NT2/D1 (cell line): ENCODE measurements around the gene RAD51C.
"Not testable (repeated sequence)": the region's sequence is repeated elsewhere in the genome, so short reads cannot be mapped to it uniquely, and the experiment has no call there.

Experiments used
- DNase-seq: peaks from one replicate; pipeline ENCODE4 v3.0.0-alpha.2; 2011; ENCODE audit warnings: low read depth, low spot score
- H3K27me3 ChIP-seq: 2 replicates; pipeline ENCODE4 v1.6.0; 2011; ENCODE audit warnings: mild to moderate bottlenecking; ENCODE audit not compliant: insufficient read length, insufficient read depth
- H3K36me3 ChIP-seq: 2 replicates; pipeline ENCODE4 v1.6.1; 2011; ENCODE audit warnings: mild to moderate bottlenecking, low read length, mixed read lengths; ENCODE audit not compliant: insufficient read depth, insufficient read length
- H3K4me1 ChIP-seq: 2 replicates; pipeline ENCODE4 v1.5.1; 2011; ENCODE audit not compliant: insufficient read depth, insufficient read length
- H3K4me3 ChIP-seq: 2 replicates; pipeline ENCODE4 v1.5.1; 2011; ENCODE audit warnings: low read depth; ENCODE audit not compliant: insufficient read length
- H3K9ac ChIP-seq: 2 replicates; pipeline ENCODE4 v1.6.0; 2011; ENCODE audit warnings: low read depth; ENCODE audit not compliant: insufficient read length
- H3K9me3 ChIP-seq: 2 replicates; pipeline ENCODE4 v1.5.1; 2011; ENCODE audit warnings: mild to moderate bottlenecking, low read length; ENCODE audit not compliant: insufficient read depth
- SUZ12 ChIP-seq: IDR thresholded peaks from 2 replicates; pipeline ENCODE4 v1.6.1; 2011; ENCODE audit not compliant: insufficient read length, insufficient read depth; ENCODE audit errors: extremely low read depth
- YY1 ChIP-seq: IDR thresholded peaks from 2 replicates; pipeline ENCODE4 v1.6.1; 2011; ENCODE audit not compliant: insufficient read length, insufficient read depth
- ZNF274 ChIP-seq: IDR thresholded peaks from 2 replicates; pipeline ENCODE4 v1.6.1; 2011; ENCODE audit warnings: mild to moderate bottlenecking, low read depth, low read length

RAD51C gene

DNA sequence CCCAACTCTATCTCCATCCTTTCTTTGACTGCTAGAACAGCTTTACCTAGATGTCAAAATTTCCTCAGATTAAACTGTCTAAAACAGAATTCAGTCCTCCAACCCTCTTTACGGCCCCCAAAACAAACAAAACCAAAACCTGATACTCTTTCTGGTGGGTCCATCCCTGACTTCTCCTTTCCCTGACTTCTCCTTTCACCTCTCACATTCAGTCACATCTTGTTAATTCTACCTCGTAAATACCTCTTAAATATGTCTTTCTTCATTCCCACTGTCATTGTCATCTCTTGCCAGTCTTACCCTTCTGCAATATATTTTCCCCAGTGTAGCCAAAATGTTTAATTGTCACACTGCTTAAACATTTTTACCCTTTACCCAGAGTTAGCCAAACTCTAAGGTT, 67.8 kb downstream of the RAD51C start:
- Histone ChIP-seq H3K27me3 (peaks cover 26% of the 10 kb centered on the region), H3K9ac (no peak overlapping the region), H3K4me3 (no peak overlapping the region), H3K9me3 (no peaks in the 10 kb centered on the region), H3K36me3 (no peaks in the 10 kb centered on the region), H3K4me1 (no peaks in the 10 kb centered on the region)
- no peak for TF ChIP-seq SUZ12
- TF ChIP-seq YY1, result no peak
- TF ChIP-seq ZNF274, result no peak
- no peak for DNase-seq

DNA sequence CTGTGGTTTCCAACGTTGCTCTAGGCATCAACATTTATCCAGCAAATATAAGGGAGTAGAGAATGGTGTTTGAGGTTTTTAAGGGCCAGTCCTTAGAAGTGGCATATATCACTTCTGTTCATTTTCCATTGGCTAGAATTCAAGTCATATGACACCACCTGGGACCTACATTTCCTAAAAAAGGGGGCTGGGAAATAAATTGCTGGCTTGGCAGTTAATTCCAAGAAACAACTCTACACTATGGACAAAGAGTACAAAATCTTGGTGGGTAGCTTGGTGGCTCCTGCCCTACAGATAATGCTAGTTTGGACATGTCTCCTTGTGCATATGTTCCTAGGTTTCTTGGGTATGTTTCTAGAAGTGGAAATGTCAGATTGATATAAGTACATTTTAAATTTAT, 70.9 kb downstream of the RAD51C start:
- no peak overlapping the region for H3K4me3 ChIP-seq
- peaks cover 5% of the 10 kb centered on the region for H3K27me3 ChIP-seq
- no peak for TF ChIP-seq ZNF274
- TF ChIP-seq YY1, result no peak
- no peak for TF ChIP-seq SUZ12
- DNase-seq, result no peak
- H3K36me3 ChIP-seq, result no peaks in the 10 kb centered on the region
- no peaks in the 10 kb centered on the region for H3K4me1 ChIP-seq
- no peaks in the 10 kb centered on the region for H3K9me3 ChIP-seq
- H3K9ac ChIP-seq, result no peak overlapping the region

DNA sequence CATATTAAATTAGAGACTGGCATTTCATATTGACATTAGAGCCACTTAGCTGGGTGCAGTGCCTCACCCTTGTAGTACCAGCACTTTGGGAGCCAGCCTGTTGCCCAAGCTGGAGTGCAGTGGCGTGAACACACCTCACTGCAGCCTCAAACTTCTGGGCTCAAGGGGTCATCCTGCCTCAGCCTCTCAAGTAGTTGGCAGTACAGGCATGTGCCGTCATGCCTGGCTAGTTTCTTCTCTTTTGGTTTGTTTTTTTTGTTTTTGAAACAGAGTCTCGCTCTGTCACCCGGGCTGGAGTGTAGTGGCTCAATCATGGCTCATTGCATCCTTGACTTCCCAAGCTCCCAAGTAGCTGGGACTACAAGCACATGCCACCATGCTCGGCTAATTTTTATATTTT, 72.0 kb downstream of the RAD51C start:
- H3K9ac ChIP-seq, result no peak overlapping the region
- H3K4me1 ChIP-seq, result no peaks in the 10 kb centered on the region
- no peak overlapping the region for H3K4me3 ChIP-seq
- no peak for TF ChIP-seq SUZ12
- TF ChIP-seq YY1, result no peak
- no peak for TF ChIP-seq ZNF274
- DNase-seq, result no peak
- no peaks in the 10 kb centered on the region for H3K27me3 ChIP-seq
- H3K36me3 ChIP-seq, result no peaks in the 10 kb centered on the region
- H3K9me3 ChIP-seq, result no peaks in the 10 kb centered on the region

DNA sequence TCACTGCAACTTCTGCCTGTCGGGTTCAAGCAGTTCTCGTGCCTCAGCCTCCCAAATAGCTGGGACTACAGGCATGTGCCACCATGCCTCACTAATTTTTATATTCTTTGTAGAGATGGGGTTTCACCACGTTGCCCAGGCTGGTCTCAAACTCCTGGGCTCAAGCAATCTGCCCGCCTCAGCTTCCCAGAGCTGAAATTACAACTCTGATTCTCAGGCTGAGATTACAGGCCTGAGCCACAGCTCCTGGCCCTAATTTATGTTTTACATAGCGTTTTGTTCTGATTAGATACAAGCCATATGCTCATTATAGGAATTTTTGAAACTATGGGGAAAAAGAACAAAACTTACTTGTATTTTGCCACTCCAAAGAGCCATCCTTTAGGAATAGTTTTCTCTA, 86.1 kb downstream of the RAD51C start:
- H3K4me3 ChIP-seq, H3K27me3 ChIP-seq, H3K9me3 ChIP-seq, H3K4me1 ChIP-seq, DNase-seq, H3K9ac ChIP-seq, H3K36me3 ChIP-seq: not testable (repeated sequence)

DNA sequence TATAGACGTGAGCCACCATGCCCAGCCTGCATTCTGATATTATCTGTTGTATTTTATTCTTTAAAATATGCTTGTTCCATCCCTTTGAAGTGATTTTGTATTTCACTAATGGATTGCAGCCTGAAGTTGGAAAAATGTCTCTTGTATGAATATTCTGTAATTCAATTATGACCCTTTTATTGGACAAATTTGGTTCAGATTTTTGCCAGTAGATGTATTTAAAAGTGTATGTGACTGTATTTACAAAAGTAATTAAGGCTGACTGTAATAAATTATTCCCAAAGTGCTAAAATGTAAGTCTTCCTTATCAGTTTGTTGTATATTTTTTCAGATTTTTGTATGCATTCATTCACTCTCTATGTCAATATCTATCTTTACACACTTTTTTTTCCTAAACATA, 87.0 kb downstream of the RAD51C start:
- Histone ChIP-seq H3K9me3 (no peaks in the 10 kb centered on the region), H3K27me3 (no peaks in the 10 kb centered on the region), H3K36me3 (no peaks in the 10 kb centered on the region), H3K9ac (no peak overlapping the region), H3K4me3 (no peak overlapping the region), H3K4me1 (no peaks in the 10 kb centered on the region)
- TF ChIP-seq SUZ12 (no peak), YY1 (no peak), ZNF274 (no peak)
- DNase-seq, result no peak

DNA sequence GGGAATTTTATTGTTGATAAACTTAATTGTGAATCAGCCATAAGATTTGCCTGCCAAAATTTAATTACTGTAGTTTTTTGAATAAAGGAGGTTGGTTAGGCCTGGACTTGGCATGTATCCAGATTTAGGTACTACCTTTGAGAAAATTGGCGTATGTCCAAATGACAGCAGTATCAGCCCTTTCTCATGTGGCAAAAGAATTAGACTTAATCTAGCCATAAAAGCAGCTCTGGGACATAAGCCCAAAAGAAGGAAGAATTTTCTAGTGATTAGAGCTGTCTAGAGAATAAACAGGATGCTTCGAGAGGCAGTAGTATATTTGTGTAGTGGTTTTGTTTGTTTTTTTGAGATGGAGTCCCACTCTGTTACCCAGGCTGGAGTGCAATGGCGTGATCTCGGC, 91.0 kb downstream of the RAD51C start:
- no peak for DNase-seq
- H3K27me3 ChIP-seq, result no peaks in the 10 kb centered on the region
- TF ChIP-seq SUZ12 (no peak), YY1 (no peak), ZNF274 (no peak)

DNA sequence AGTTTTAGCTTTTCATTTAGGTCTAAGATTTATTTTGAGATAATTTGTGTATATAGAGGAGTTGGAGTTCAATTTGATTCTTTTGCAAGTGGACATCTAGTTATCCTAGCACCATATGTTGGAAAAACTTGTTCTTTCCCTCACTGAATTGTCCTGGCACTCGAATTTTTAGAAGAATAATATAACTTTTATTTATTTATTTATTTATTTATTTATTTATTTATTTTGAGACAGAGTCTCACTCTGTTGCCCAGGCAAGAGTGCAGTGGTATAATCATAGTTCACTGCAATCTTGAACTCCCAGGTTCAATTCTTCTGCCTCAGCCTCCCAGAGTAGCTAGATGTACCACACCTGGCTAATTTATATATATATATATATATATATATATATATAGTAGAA, 92.7 kb downstream of the RAD51C start:
- H3K9me3 ChIP-seq, result no peaks in the 10 kb centered on the region
- H3K36me3 ChIP-seq, result no peaks in the 10 kb centered on the region

More for the DNA sequence above, 91.0 kb downstream of the RAD51C start:
- no peaks in the 10 kb centered on the region for H3K9me3 ChIP-seq
- H3K4me1 ChIP-seq, result no peaks in the 10 kb centered on the region
- H3K9ac ChIP-seq, result no peak overlapping the region
- no peak overlapping the region for H3K4me3 ChIP-seq
- H3K36me3 ChIP-seq, result no peaks in the 10 kb centered on the region

More for the DNA sequence above, 92.7 kb downstream of the RAD51C start:
- H3K4me3 ChIP-seq, result no peak overlapping the region
- no peak for TF ChIP-seq ZNF274
- TF ChIP-seq YY1, result no peak
- no peak for TF ChIP-seq SUZ12
- H3K9ac ChIP-seq, result no peak overlapping the region
- no peaks in the 10 kb centered on the region for H3K27me3 ChIP-seq
- no peaks in the 10 kb centered on the region for H3K4me1 ChIP-seq
- DNase-seq, result no peak
